HepG2 (cell line): Measurements from ENCODE around the gene FAT1. TPM values are rescaled to one million over a fixed set of nuclear protein-coding genes. Genes with fewer than 3 reads are reported as not detected.
A peak's percentile ranks its signal among the peaks of the same experiment; 100 is the strongest.

Experiments used
- CEBPZ ChIP-seq: IDR thresholded peaks from 2 replicates; pipeline ENCODE4 v1.6.1; 2012; ENCODE audit warnings: low read length, improper control_type of control experiment
- ETS1 ChIP-seq: sonication (generic); formaldehyde crosslinking; IDR thresholded peaks from 2 replicates; pipeline ENCODE4 v1.4.0; 2020; ENCODE audit warnings: missing genetic modification reagents
- NFATC3 ChIP-seq: sonication (generic); formaldehyde crosslinking; IDR thresholded peaks from 2 replicates; pipeline ENCODE4 v1.5.1; 2020; ENCODE audit warnings: mild to moderate bottlenecking, missing genetic modification reagents
- SIX4 ChIP-seq: sonication (generic); formaldehyde crosslinking; IDR thresholded peaks from 2 replicates; pipeline ENCODE4 v1.4.0; 2020; ENCODE audit warnings: missing genetic modification reagents
- SUZ12 ChIP-seq: fragments of 150-350 bp; IDR thresholded peaks from 2 replicates; pipeline ENCODE4 v1.6.1; 2014; ENCODE audit warnings: low read depth, low read length
- ZBTB39 ChIP-seq: sonication (generic); formaldehyde crosslinking; IDR thresholded peaks from 2 replicates; pipeline ENCODE4 v1.5.0; 2020; ENCODE audit warnings: missing genetic modification reagents
- ZMAT5 ChIP-seq: sonication (generic); formaldehyde crosslinking; IDR thresholded peaks from 2 replicates; pipeline ENCODE4 v1.5.0; 2020; ENCODE audit warnings: mild to moderate bottlenecking, low read depth, missing genetic modification reagents, borderline replicate concordance
- ZNF136 ChIP-seq: sonication (generic); formaldehyde crosslinking; IDR thresholded peaks from 2 replicates; pipeline ENCODE4 v1.8.1; 2022; ENCODE audit warnings: low read depth, mild to moderate bottlenecking, moderate library complexity, missing genetic modification reagents
- ZNF557 ChIP-seq: sonication (generic); formaldehyde crosslinking; IDR thresholded peaks from 2 replicates; pipeline ENCODE4 v1.4.0; 2020; ENCODE audit warnings: missing genetic modification reagents
- ZNF607 ChIP-seq: sonication (generic); formaldehyde crosslinking; IDR thresholded peaks from 2 replicates; pipeline ENCODE4 v1.5.1; 2020; ENCODE audit warnings: missing genetic modification reagents, mild to moderate bottlenecking, borderline replicate concordance
- ZNF639 ChIP-seq: conservative IDR thresholded peaks from 2 replicates; pipeline ENCODE4 v1.6.1; 2018; ENCODE audit warnings: missing genetic modification reagents
- ZNF724P ChIP-seq: sonication (generic); formaldehyde crosslinking; IDR thresholded peaks from 2 replicates; pipeline ENCODE4 v1.8.0; 2022; ENCODE audit warnings: missing genetic modification reagents, borderline replicate concordance
- ZNF800 ChIP-seq: sonication (generic); formaldehyde crosslinking; IDR thresholded peaks from 2 replicates; pipeline ENCODE4 v1.4.0; 2020; ENCODE audit warnings: missing genetic modification reagents
- polyA plus RNA-seq, 8 experiments: library from polyadenylated mRNA; depleted of rRNA in 3 of 8; stranded (reverse) in 7 of 8; unstranded in 1 of 8; fragments of >200 nt; fragmentation: Illumina TruSeq in 4 of 8; extraction: Trizol in 4 of 8; gene quantifications; 2 replicates each; pipeline versions ENCODE4 v1.2.1 to v1.2.3, GENCODE V29; 2011 to 2016; ENCODE audit warnings: low read depth in 4 of 8, missing spikeins in 1 of 8, mixed read lengths in 1 of 8; ENCODE audit not compliant: insufficient read depth in 1 of 8
- total RNA-seq, 5 experiments: library from RNA; depleted of rRNA; stranded (reverse); fragments of >200 nt; fragmentation: Illumina TruSeq; extraction: Trizol; gene quantifications; 2 replicates each; pipeline ENCODE4 v1.2.3, GENCODE V29; 2016; ENCODE audit warnings: low read depth in 1 of 5

FAT1 gene
- total and polyA plus RNA-seq, 2 of the 13 experiments (the other 11 are each of a cell fraction or from before 2014, with no cell fraction given) = 185 to 216 TPM

- no peak for TF ChIP-seq ETS1
- TF ChIP-seq ZNF607 (CRISPR knock-in tag) = peak; percentile 64; the same call in 1 of the 2 replicates
- no peak for TF ChIP-seq ZNF557 (CRISPR knock-in tag)
- no peak for TF ChIP-seq ZMAT5 (CRISPR knock-in tag)
- no peak for TF ChIP-seq SUZ12
- TF ChIP-seq CEBPZ = no peak
- no peak for TF ChIP-seq NFATC3 (CRISPR knock-in tag)
- no peak for TF ChIP-seq ZNF724P (CRISPR knock-in tag)
- peak; percentile 77; the same call in 1 of the 2 replicates for TF ChIP-seq ZNF136 (CRISPR knock-in tag)
- TF ChIP-seq SIX4 = no peak
- peak; percentile 64; the same call in 1 of the 2 replicates for TF ChIP-seq ZBTB39
- no peak for TF ChIP-seq ZNF639 (CRISPR knock-in tag)
- TF ChIP-seq ZNF800 (CRISPR knock-in tag) = no peak
Observed at GRCh38 chr4:186755550-186756519, 32.2 kb upstream of the FAT1 start (continued).
